Neural cell (in vitro differentiated cells): ENCODE data around the gene FHIT. TPM values are rescaled to one million over a fixed set of nuclear protein-coding genes. Genes with fewer than 3 reads are reported as not detected.

Experiments used
- H2AFZ ChIP-seq: fragments of 200-600, 300-800 bp; sonication (generic), shearing (Covaris generic); 2 replicates; pipeline ENCODE4 v1.6.0; 2014; ENCODE audit warnings: low read depth, mild to moderate bottlenecking, antibody characterized with exemption, low read length, moderate library complexity
- H3F3A ChIP-seq: fragments of 200-600 bp; shearing (Covaris generic); 2 replicates; pipeline ENCODE4 v1.6.1; 2016; ENCODE audit warnings: mild to moderate bottlenecking, moderate library complexity, mixed read lengths, antibody characterized with exemption, low read length; ENCODE audit not compliant: insufficient read depth, poor library complexity, severe bottlenecking
- H3K27ac ChIP-seq: fragments of 200-600, 300-800 bp; sonication (generic), shearing (Covaris generic); 2 replicates; pipeline ENCODE4 v1.5.1; 2014; ENCODE audit warnings: mild to moderate bottlenecking, low read length, moderate library complexity
- H3K27me3 ChIP-seq: fragments of 300-800, 200-600 bp; sonication (generic), shearing (Covaris generic); 2 replicates; pipeline ENCODE4 v1.6.0; 2014; ENCODE audit warnings: mild to moderate bottlenecking, low read depth, low read length, moderate library complexity; ENCODE audit not compliant: insufficient read depth
- H3K36me3 ChIP-seq: fragments of 300-800, 200-600 bp; sonication (generic), shearing (Covaris generic); 2 replicates; pipeline ENCODE4 v1.5.1; 2014; ENCODE audit warnings: mild to moderate bottlenecking, antibody characterized with exemption, low read length, moderate library complexity; ENCODE audit not compliant: insufficient read depth
- H3K4me2 ChIP-seq: fragments of 300-800, 200-600 bp; sonication (generic), shearing (Covaris generic); 2 replicates; pipeline ENCODE4 v1.6.0; 2014; ENCODE audit warnings: mild to moderate bottlenecking, low read length
- H3K4me3 ChIP-seq: fragments of 300-800, 200-600 bp; sonication (generic), shearing (Covaris generic); 2 replicates; pipeline ENCODE4 v1.5.1; 2014; ENCODE audit warnings: mild to moderate bottlenecking, low read length, moderate library complexity
- H3K79me2 ChIP-seq: fragments of 200-600 bp; shearing (Covaris generic); replicated peaks from 2 replicates; pipeline ENCODE4 v1.6.0; 2014; ENCODE audit warnings: mild to moderate bottlenecking, low read length, moderate library complexity; ENCODE audit not compliant: insufficient read depth
- H3K9ac ChIP-seq: fragments of 300-800, 200-600 bp; sonication (generic), shearing (Covaris generic); 2 replicates; pipeline ENCODE4 v1.6.1; 2016; ENCODE audit warnings: mild to moderate bottlenecking, low read length, mixed read lengths
- H3K9me2 ChIP-seq: fragments of 200-600 bp; shearing (Covaris generic); 2 replicates; pipeline ENCODE4 v1.6.1; 2016; ENCODE audit warnings: mild to moderate bottlenecking, low read length, mixed read lengths; ENCODE audit not compliant: insufficient read depth
- H3K9me3 ChIP-seq: fragments of 200-600, 300-800 bp; sonication (generic), shearing (Covaris generic); 2 replicates; pipeline ENCODE4 v1.6.1; 2016; ENCODE audit warnings: mild to moderate bottlenecking, mixed run types, low read length, moderate library complexity, mixed read lengths
- H4K20me1 ChIP-seq: fragments of 200-600 bp; shearing (Covaris generic); 2 replicates; pipeline ENCODE4 v1.6.1; 2016; ENCODE audit warnings: mild to moderate bottlenecking, mixed run types; ENCODE audit not compliant: insufficient read depth
- CTCF ChIP-seq: fragments of 450-650 bp; IDR thresholded peaks from 2 replicates; pipeline ENCODE4 v1.5.1; 2014; ENCODE audit warnings: antibody characterized with exemption, mild to moderate bottlenecking, moderate library complexity; ENCODE audit not compliant: poor library complexity, severe bottlenecking
- EP300 ChIP-seq: fragments of 450-650 bp; conservative IDR thresholded peaks from 2 replicates; pipeline ENCODE4 v1.6.1; 2014; ENCODE audit warnings: antibody characterized with exemption, mild to moderate bottlenecking, moderate library complexity; ENCODE audit not compliant: poor library complexity, severe bottlenecking
- EZH2 ChIP-seq: fragments of 200-600, 300-800 bp; shearing (Covaris generic), sonication (generic); IDR thresholded peaks from 2 replicates; pipeline ENCODE4 v1.6.1; 2014; ENCODE audit warnings: antibody characterized with exemption, low read length, borderline replicate concordance, mild to moderate bottlenecking; ENCODE audit not compliant: insufficient read depth, poor library complexity, severe bottlenecking
- MXI1 ChIP-seq: fragments of 450-650 bp; conservative IDR thresholded peaks from 2 replicates; pipeline ENCODE4 v1.6.1; 2014; ENCODE audit warnings: antibody characterized with exemption, mild to moderate bottlenecking; ENCODE audit not compliant: poor library complexity, severe bottlenecking
- POLR2AphosphoS5 ChIP-seq: IDR thresholded peaks from 2 replicates; pipeline ENCODE4 v1.6.1; 2012
- RAD21 ChIP-seq: fragments of 450-650 bp; conservative IDR thresholded peaks from 2 replicates; pipeline ENCODE4 v1.6.1; 2014; ENCODE audit warnings: antibody characterized with exemption, mild to moderate bottlenecking, moderate library complexity
- REST ChIP-seq: IDR thresholded peaks from 2 replicates; pipeline ENCODE4 v1.6.1; 2012; ENCODE audit warnings: borderline replicate concordance
- SMC3 ChIP-seq: fragments of 450-650 bp; conservative IDR thresholded peaks from 2 replicates; pipeline ENCODE4 v1.6.1; 2014; ENCODE audit warnings: antibody characterized with exemption, mild to moderate bottlenecking, moderate library complexity; ENCODE audit not compliant: poor library complexity
- TAF1 ChIP-seq: IDR thresholded peaks from 2 replicates; pipeline ENCODE4 v1.6.1; 2012; ENCODE audit warnings: low read depth
- polyA plus RNA-seq: library from polyadenylated mRNA; depleted of rRNA; stranded (reverse); fragments of >200 nt; gene quantifications from 2 replicates; pipeline ENCODE4 v1.2.3, GENCODE V29; 2014

Gene FHIT
- polyA plus RNA-seq, 1 donor from 2014 or later: not detected

- Histone ChIP-seq H4K20me1 (no peaks in the 10 kb centered on the region), H3K9me3 (no peaks in the 10 kb centered on the region), H3K79me2 (no peaks in the 10 kb centered on the region), H3K27me3 (no peaks in the 10 kb centered on the region), H3K4me3 (no peak overlapping the region), H2AFZ (no peak overlapping the region), H3K9me2 (no peaks in the 10 kb centered on the region), H3K4me2 (no peak overlapping the region), H3K36me3 (no peaks in the 10 kb centered on the region), H3K27ac (no peak overlapping the region), H3K9ac (no peak overlapping the region), H3F3A (no peaks in the 10 kb centered on the region)
- TF ChIP-seq MXI1: no peak
- TF ChIP-seq RAD21: no peak
- TF ChIP-seq EZH2: no peak
- TF ChIP-seq EP300: no peak
- TF ChIP-seq CTCF: no peak
- no peak for TF ChIP-seq TAF1
- no peak for TF ChIP-seq SMC3
Measured at GRCh38 chr3:59774634-59775033, 1476.6 kb downstream of the FHIT start.

GRCh38 chr3:59774000-59774399, 1477.3 kb downstream of the FHIT start:
- H3K4me3 ChIP-seq: no peak overlapping the region
- H3K27ac ChIP-seq: no peak overlapping the region
- no peak overlapping the region for H2AFZ ChIP-seq
- no peaks in the 10 kb centered on the region for H3K79me2 ChIP-seq
- H3F3A ChIP-seq: no peaks in the 10 kb centered on the region
- no peaks in the 10 kb centered on the region for H3K36me3 ChIP-seq
- no peaks in the 10 kb centered on the region for H3K27me3 ChIP-seq
- no peak for TF ChIP-seq MXI1
- TF ChIP-seq SMC3: no peak
- no peak for TF ChIP-seq TAF1
- TF ChIP-seq CTCF: no peak
- TF ChIP-seq POLR2AphosphoS5: no peak
- TF ChIP-seq RAD21: no peak
- no peak for TF ChIP-seq REST
- no peak for TF ChIP-seq EP300
- TF ChIP-seq EZH2: no peak
- no peaks in the 10 kb centered on the region for H3K9me2 ChIP-seq
- H4K20me1 ChIP-seq: no peaks in the 10 kb centered on the region
- H3K4me2 ChIP-seq: no peak overlapping the region
- no peaks in the 10 kb centered on the region for H3K9me3 ChIP-seq
- no peak overlapping the region for H3K9ac ChIP-seq
